K562 (cell line): ENCODE measurements around the gene COCH. TPM values are rescaled to one million over a fixed set of nuclear protein-coding genes. Genes with fewer than 3 reads are reported as not detected.

Experiments
- CBFA2T3 ChIP-seq: fragments of 450-650 bp; IDR thresholded peaks from 2 replicates; pipeline ENCODE4 v1.6.1; 2017
- CC2D1A ChIP-seq: fragments of 450-650 bp; IDR thresholded peaks from 2 replicates; pipeline ENCODE4 v1.6.1; 2017; ENCODE audit warnings: mild to moderate bottlenecking
- CREB5 ChIP-seq: fragments of 250-450 bp; sonication (Bioruptor Pico); IDR thresholded peaks from 2 replicates; pipeline ENCODE4 v1.5.0; 2020; ENCODE audit warnings: mild to moderate bottlenecking
- CXXC5 ChIP-seq: fragments of 250-450 bp; sonication (Bioruptor Pico); IDR thresholded peaks from 2 replicates; pipeline ENCODE4 v1.8.0; 2022; ENCODE audit warnings: inconsistent platforms, mild to moderate bottlenecking, moderate library complexity
- EP400 ChIP-seq: fragments of 450-650 bp; IDR thresholded peaks from 2 replicates; pipeline ENCODE4 v1.6.1; 2017; ENCODE audit warnings: antibody characterized with exemption, mild to moderate bottlenecking, moderate library complexity
- HMG20A ChIP-seq: fragments of 450-650 bp; formaldehyde crosslinking; conservative IDR thresholded peaks from 2 replicates; pipeline ENCODE4 v1.4.0; 2020; ENCODE audit warnings: mild to moderate bottlenecking, mixed read lengths
- HMG20B ChIP-seq: fragments of 250-450 bp; sonication (Bioruptor Pico); IDR thresholded peaks from 2 replicates; pipeline ENCODE4 v1.5.0; 2021; ENCODE audit warnings: mild to moderate bottlenecking
- KHSRP ChIP-seq: fragments of 450-650 bp; IDR thresholded peaks from 2 replicates; pipeline ENCODE4 v1.6.1; 2017
- KLF16 ChIP-seq: IDR thresholded peaks from 2 replicates; pipeline ENCODE4 v1.6.1; 2016; ENCODE audit warnings: antibody characterized with exemption
- MEIS2 ChIP-seq: fragments of 450-650 bp; IDR thresholded peaks from 2 replicates; pipeline ENCODE4 v1.6.1; 2014; ENCODE audit warnings: mild to moderate bottlenecking; ENCODE audit not compliant: partially characterized antibody
- NELFE ChIP-seq: IDR thresholded peaks from 2 replicates; pipeline ENCODE4 v1.6.1; 2011; ENCODE audit warnings: mild to moderate bottlenecking; ENCODE audit not compliant: insufficient read depth, insufficient read length
- POLR3G ChIP-seq: IDR thresholded peaks from 2 replicates; pipeline ENCODE4 v1.6.1; 2011; ENCODE audit not compliant: insufficient read length, insufficient replicate concordance; ENCODE audit errors: extremely low read depth
- RBM34 ChIP-seq: fragments of 200-400 bp; formaldehyde crosslinking; IDR thresholded peaks from 2 replicates; pipeline ENCODE4 v1.6.1; 2018; ENCODE audit warnings: low read length, borderline replicate concordance; ENCODE audit not compliant: insufficient read depth
- SFPQ ChIP-seq: fragments of 200-400 bp; formaldehyde crosslinking; IDR thresholded peaks from 2 replicates; pipeline ENCODE4 v1.6.1; 2017; ENCODE audit warnings: mild to moderate bottlenecking, low read depth, low read length, moderate library complexity
- SIRT6 ChIP-seq: IDR thresholded peaks from one replicate; pipeline ENCODE4 v1.6.1; 2012; ENCODE audit warnings: low read depth, mild to moderate bottlenecking, control low read depth, inconsistent platforms, low read length, moderate library complexity
- SRSF1 ChIP-seq: fragments of 200-400 bp; formaldehyde crosslinking; IDR thresholded peaks from 2 replicates; pipeline ENCODE4 v1.6.1; 2017; ENCODE audit warnings: mild to moderate bottlenecking, low read depth, low read length, moderate library complexity
- STAT5A ChIP-seq: IDR thresholded peaks from 2 replicates; pipeline ENCODE4 v1.6.1; 2012; ENCODE audit warnings: low read length, inconsistent platforms, borderline replicate concordance
- TCF3 ChIP-seq: sonication (generic); formaldehyde crosslinking; IDR thresholded peaks from 2 replicates; pipeline ENCODE4 v1.4.0; 2020; ENCODE audit warnings: mild to moderate bottlenecking, missing genetic modification reagents
- XRCC4 ChIP-seq: IDR thresholded peaks from one replicate; pipeline ENCODE4 v1.6.1; 2011; ENCODE audit not compliant: insufficient read depth, insufficient read length; ENCODE audit errors: extremely low read depth
- ZBTB17 ChIP-seq: fragments of 450-650 bp; formaldehyde crosslinking; IDR thresholded peaks from 2 replicates; pipeline ENCODE4 v1.4.0; 2020; ENCODE audit warnings: mild to moderate bottlenecking
- ZBTB7A ChIP-seq: IDR thresholded peaks from 2 replicates; pipeline ENCODE4 v1.6.1; 2011; ENCODE audit warnings: low read depth, mild to moderate bottlenecking, low read length, moderate library complexity, borderline replicate concordance; ENCODE audit not compliant: control insufficient read depth
- ZFP91 ChIP-seq: sonication (generic); formaldehyde crosslinking; IDR thresholded peaks from 2 replicates; pipeline ENCODE4 v1.8.0; 2022; ENCODE audit warnings: mild to moderate bottlenecking, missing genetic modification reagents
- ZNF140 ChIP-seq: fragments of 250-450 bp; sonication (Bioruptor Pico); IDR thresholded peaks from 2 replicates; pipeline ENCODE4 v1.8.0; 2021; ENCODE audit warnings: moderate library complexity, mild to moderate bottlenecking, inconsistent platforms
- ZNF212 ChIP-seq: fragments of 450-650 bp; formaldehyde crosslinking; IDR thresholded peaks from 2 replicates; pipeline ENCODE4 v1.4.0; 2020; ENCODE audit warnings: mild to moderate bottlenecking
- ZNF551 ChIP-seq: fragments of 250-450 bp; sonication (Bioruptor Pico); IDR thresholded peaks from 2 replicates; pipeline ENCODE4 v1.5.0; 2021; ENCODE audit warnings: mild to moderate bottlenecking, moderate library complexity
- ZNF589 ChIP-seq: fragments of 200-800 bp; sonication (Bioruptor generic); IDR thresholded peaks from 2 replicates; pipeline ENCODE4 v1.6.1; 2016; ENCODE audit warnings: low read depth, missing genetic modification characterization, missing compliant biosample characterization
- ZNF668 ChIP-seq: fragments of 250-450 bp; sonication (Bioruptor Pico); IDR thresholded peaks from 2 replicates; pipeline ENCODE4 v1.8.0; 2022; ENCODE audit warnings: mild to moderate bottlenecking, inconsistent platforms
- polyA plus RNA-seq, 8 experiments: library from polyadenylated mRNA; depleted of rRNA in 4 of 8; stranded (reverse) in 5 of 8; unstranded in 3 of 8; fragments of >200 nt; fragmentation: Nextera tagmentation in 2 of 8; fragmentation: Illumina TruSeq in 1 of 8; extraction: Ambion mirVana in 2 of 8; extraction: Trizol in 1 of 8; gene quantifications; 2 replicates each; pipeline versions ENCODE4 v1.2.1 to v1.2.3, GENCODE V29; 2011 to 2014; ENCODE audit warnings: inconsistent platforms in 1 of 8, missing spikeins in 1 of 8
- total RNA-seq, 7 experiments: library from RNA; depleted of rRNA in 6 of 7; stranded (reverse); fragments of >200 nt in 6 of 7; fragmentation: Illumina TruSeq in 2 of 7; extraction: Trizol in 2 of 7; gene quantifications; 2 replicates each; pipeline versions ENCODE4 v1.2.1 to v1.2.3, GENCODE V29; 2011 to 2021; ENCODE audit warnings: low replicate concordance in 1 of 7

Gene COCH
- total and polyA plus RNA-seq, 9 of the 15 experiments (the other 6 are each of a cell fraction or from before 2014, with no cell fraction given) = 27.0 to 141 (median 69.3) TPM

- TF ChIP-seq SFPQ (no peak), ZNF551 (CRISPR knock-in tag) (no peak), CBFA2T3 (peak; percentile 42; the same call in 1 of the 2 replicates), ZNF668 (no peak), ZBTB7A (no peak), SIRT6 (no peak), CC2D1A (no peak), SRSF1 (no peak), HMG20B (CRISPR knock-in tag) (no peak), MEIS2 (peak; percentile 86), HMG20A (no peak), ZNF212 (no peak), CXXC5 (CRISPR knock-in tag) (no peak), NELFE (no peak), KHSRP (no peak), CREB5 (CRISPR knock-in tag) (no peak), XRCC4 (no peak), ZNF140 (CRISPR knock-in tag) (no peak), RBM34 (no peak), ZFP91 (no peak), ZNF589 (CRISPR knock-in tag) (no peak), TCF3 (peak; percentile 35; the same call in 1 of the 2 replicates), KLF16 (no peak), ZBTB17 (CRISPR knock-in tag) (no peak), STAT5A (no peak), EP400 (peak; percentile 17; the same call in 1 of the 2 replicates), POLR3G (no peak)
These were observed 33.3 kb downstream of the COCH start (continued) for GRCh38 chr14:30907659-30908057.
